Testis (tissue), 3 donors: ENCODE measurements around the gene PPARD. TPM values are rescaled to one million over a fixed set of nuclear protein-coding genes. Genes with fewer than 3 reads are reported as not detected.
A peak's percentile ranks its signal among the peaks of the same experiment; 100 is the strongest.
"Not testable (repeated sequence)": the region's sequence is repeated elsewhere in the genome, so short reads cannot be mapped to it uniquely, and the experiment has no call there.

ENCODE experiments used
- DNase-seq: peaks from one replicate; pipeline ENCODE4 v3.0.0-alpha.2; 2019
- H3K27ac ChIP-seq, 2 donors: fragments of 200-600 bp; sonication (generic); one replicate each; pipeline ENCODE4 v1.5.1; 2019
- H3K27me3 ChIP-seq: fragments of 200-600 bp; sonication (generic); one replicate; pipeline ENCODE4 v1.5.1; 2019
- H3K36me3 ChIP-seq: fragments of 200-600 bp; sonication (generic); one replicate; pipeline ENCODE4 v1.5.1; 2017; ENCODE audit warnings: low read depth; ENCODE audit errors: missing control alignments
- H3K4me1 ChIP-seq: fragments of 200-600 bp; sonication (generic); one replicate; pipeline ENCODE4 v1.5.1; 2019
- H3K4me3 ChIP-seq, 2 donors: fragments of 200-600 bp; sonication (generic); one replicate each; pipeline ENCODE4 v1.5.1; 2017 to 2019
- H3K9me3 ChIP-seq: fragments of 200-600 bp; sonication (generic); one replicate; pipeline ENCODE4 v1.5.1; 2017
- CTCF ChIP-seq, 3 experiments: fragments of 450-650 bp in 2 of 3; fragments of 200-600 bp in 1 of 3; sonication (generic) in 1 of 3; IDR thresholded peaks; one replicate each; pipeline ENCODE4 v1.5.1; 2016 to 2019; ENCODE audit warnings: antibody characterized with exemption in 3 of 3, mild to moderate bottlenecking in 2 of 3, moderate library complexity in 1 of 3
- POLR2A ChIP-seq: fragments of 450-650 bp; IDR thresholded peaks from one replicate; pipeline ENCODE4 v1.6.1; 2017; ENCODE audit warnings: antibody characterized with exemption, mild to moderate bottlenecking, moderate library complexity
- WGBS, 2 donors: methylation state at CpG; one replicate each; pipeline ENCODE4 v1.1.5; 2018; 5-methylcytosine and 5-hydroxymethylcytosine counted together
- intact Hi-C: fragments of 100-400 bp; cut with DNase I; formaldehyde crosslinking; loops from one replicate; pipeline ENCODE4 v1.15.1; 2023; ENCODE audit warnings: low total_unique reads
- polyA plus RNA-seq: library from polyadenylated mRNA; stranded (reverse); fragments of 350-450 nt; fragmentation: Illumina TruSeq; extraction: RNeasy Lipid Tissue Mini Kit (QIAGEN cat#74804); gene quantifications from one replicate; pipeline ENCODE4 v1.2.3, GENCODE V29; 2014; ENCODE audit warnings: low read depth, low replicate concordance; ENCODE audit not compliant: insufficient read depth
- total RNA-seq, 2 donors: library from RNA; depleted of rRNA; stranded (reverse); fragments of >200 nt; gene quantifications; one replicate each; pipeline ENCODE4 v1.2.3, GENCODE V29; 2016

The PPARD gene
- total and polyA plus RNA-seq, 3 donors from 2014 or later, result 21.0 to 23.0 (median 21.5) TPM

- Histone ChIP-seq H3K9me3 (no peaks in the 10 kb centered on the region), H3K36me3 (no peaks in the 10 kb centered on the region), H3K27ac (no peak overlapping the region), H3K27me3 (no peaks in the 10 kb centered on the region), H3K4me3 (no peak overlapping the region), H3K4me1 (no peaks in the 10 kb centered on the region)
- TF ChIP-seq POLR2A, result no peak
- no peak for TF ChIP-seq CTCF (IDR thresholded peaks at IDR 0.05)
- DNase-seq, result peak; percentile 26
- intact Hi-C loops, result no loop called here
- WGBS, 2 donors, result 39 to 47% methylated on average over 12 of the region's 14 CpGs
Measured at GRCh38 chr6:35385457-35386202, 43.3 kb downstream of the PPARD start.

GRCh38 chr6:35386989-35387388 is 44.6 kb downstream of the PPARD start:
- intact Hi-C loops, result no loop called here
- H3K4me3 ChIP-seq, result no peak overlapping the region
- no peak for DNase-seq
- peaks cover 4% of the 10 kb centered on the region for H3K4me1 ChIP-seq
- H3K36me3 ChIP-seq, result no peaks in the 10 kb centered on the region
- H3K27ac ChIP-seq, result no peak overlapping the region
- no peak for TF ChIP-seq POLR2A
- TF ChIP-seq CTCF (IDR thresholded peaks at IDR 0.05), result no peak
- no peaks in the 10 kb centered on the region for H3K27me3 ChIP-seq
- no peaks in the 10 kb centered on the region for H3K9me3 ChIP-seq
- WGBS, 2 donors, result 83% methylated on average over 4 of the region's 4 CpGs; no CpG with 5 or more reads in 1 of the 2 donors

GRCh38 chr6:35388030-35388429 is 45.7 kb downstream of the PPARD start:
- DNase-seq, result no peak
- Histone ChIP-seq H3K9me3 (no peaks in the 10 kb centered on the region), H3K4me1 (peaks cover 14% of the 10 kb centered on the region), H3K27ac (no peak overlapping the region), H3K4me3 (no peak overlapping the region), H3K27me3 (no peaks in the 10 kb centered on the region), H3K36me3 (no peaks in the 10 kb centered on the region)
- intact Hi-C loops, result no loop called here
- 91% methylated on average over 5 of the region's 5 CpGs for WGBS, 2 donors
- TF ChIP-seq CTCF (IDR thresholded peaks at IDR 0.05), result no peak
- TF ChIP-seq POLR2A, result no peak

GRCh38 chr6:35388772-35389352 is 46.5 kb downstream of the PPARD start:
- H3K4me1 ChIP-seq, result peaks cover 21% of the 10 kb centered on the region
- no peak for DNase-seq
- H3K27ac ChIP-seq, result no peak overlapping the region
- no peaks in the 10 kb centered on the region for H3K27me3 ChIP-seq
- H3K4me3 ChIP-seq, result no peak overlapping the region
- H3K36me3 ChIP-seq, result no peaks in the 10 kb centered on the region
- intact Hi-C loops, result no loop called here
- TF ChIP-seq POLR2A (no peak), CTCF (IDR thresholded peaks at IDR 0.05) (no peak)
- no peaks in the 10 kb centered on the region for H3K9me3 ChIP-seq
- 93 to 98% methylated on average over 5 of the region's 5 CpGs for WGBS, 2 donors

DNA sequence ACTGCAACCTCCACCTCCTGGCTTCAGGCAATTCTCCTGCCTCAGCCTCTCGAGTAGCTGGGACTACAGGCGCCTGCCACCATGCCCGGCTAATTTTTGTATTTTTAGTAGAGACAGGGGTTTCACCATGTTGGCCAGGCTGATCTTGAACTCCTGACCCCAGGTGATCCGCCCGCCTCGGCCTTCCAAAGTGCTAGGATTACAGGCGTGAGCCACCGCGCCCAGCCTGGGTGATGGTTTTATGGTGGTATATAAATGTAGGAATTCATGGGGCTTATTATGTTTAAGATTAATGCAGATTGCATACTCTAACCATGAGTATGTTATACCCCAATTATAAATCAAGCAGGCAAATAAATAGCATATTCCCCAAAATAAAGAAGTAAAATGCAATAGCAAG is 47.0 kb downstream of the PPARD start:
- intact Hi-C loops, H3K27me3 ChIP-seq, DNase-seq, H3K4me3 ChIP-seq, H3K36me3 ChIP-seq, H3K9me3 ChIP-seq, H3K27ac ChIP-seq: not testable (repeated sequence)
- H3K4me1 ChIP-seq, result peaks cover 21% of the 10 kb centered on the region
- WGBS, 2 donors, result 94 to 96% methylated on average over 7 to 9 of the region's 9 CpGs
